Stimulated activated naive B cell treated with anti-CD40 and anti-IgM and Interleukin-4, amounts not matched to agents 10 μg/mL and 1 μg/mL and 100 μg/mL, for 72 hours (primary cell): ENCODE data around the gene SH3BGRL3.
"Not testable (repeated sequence)": the region's sequence is repeated elsewhere in the genome, so short reads cannot be mapped to it uniquely, and the experiment has no call there.

Experiments used
- ATAC-seq, 2 donors: fragments of 150-1000 bp; cut with Tn5 transposase; replicated peaks; 2 replicates each; pipeline ENCODE4 v1.10.0; 2021; ENCODE audit warnings: moderate library complexity in 1 of 2
- DNase-seq: peaks from one replicate; pipeline ENCODE4 v3.0.0; 2021
- H3K27ac Mint-ChIP-seq: one replicate; pipeline ENCODE4 v1.8.0; 2022; ENCODE audit warnings: mild to moderate bottlenecking, mixed read lengths
- H3K27me3 Mint-ChIP-seq, 2 donors: one replicate each; pipeline ENCODE4 v1.8.0; 2022; ENCODE audit warnings: mixed read lengths in 2 of 2
- H3K36me3 Mint-ChIP-seq, 2 donors: one replicate each; pipeline ENCODE4 v1.8.0; 2022; ENCODE audit warnings: mixed read lengths in 2 of 2, mild to moderate bottlenecking in 1 of 2
- H3K4me1 Mint-ChIP-seq, 2 donors: one replicate each; pipeline ENCODE4 v1.8.0; 2022; ENCODE audit warnings: mixed read lengths in 2 of 2, mild to moderate bottlenecking in 1 of 2
- H3K4me3 Mint-ChIP-seq, 2 donors: one replicate each; pipeline ENCODE4 v1.8.0; 2022; ENCODE audit warnings: mild to moderate bottlenecking in 2 of 2, mixed read lengths in 2 of 2, moderate library complexity in 1 of 2
- H3K9me3 Mint-ChIP-seq, 2 donors: one replicate each; pipeline ENCODE4 v1.8.0; 2022; ENCODE audit warnings: mixed read lengths in 2 of 2, mild to moderate bottlenecking in 1 of 2

SH3BGRL3 gene

GRCh38 chr1:26279456-26280332 lies at the start of gene SH3BGRL3:
Gene SH3BGRL3, plus strand, starts transcription at chr1:26280086. Its CDS starts 70 bp downstream, at chr1:26280156.
- Mint-ChIP-seq H3K36me3 (peaks cover 37 to 74% of the 10 kb centered on the region in 2 donors), H3K4me3 (peak within 1 kb of the TSS; percentile 89 to 91), H3K9me3 (no peaks in the 10 kb centered on the region), H3K4me1 (peaks cover 72 to 86% of the 10 kb centered on the region in 2 donors), H3K27me3 (no peaks in the 10 kb centered on the region), H3K27ac (peak within 1 kb of the TSS; percentile 96)
- DNase-seq (peak; percentile 76), ATAC-seq (peak; percentile 62 to 72)

- not testable (repeated sequence) for H3K36me3 Mint-ChIP-seq, H3K9me3 Mint-ChIP-seq, ATAC-seq, H3K4me3 Mint-ChIP-seq, H3K27ac Mint-ChIP-seq, DNase-seq
- Mint-ChIP-seq H3K27me3 (peaks cover 15% of the 10 kb centered on the region in 2 donors), H3K4me1 (peaks cover 17 to 25% of the 10 kb centered on the region in 2 donors)
Observed at GRCh38 chr1:26230682-26231081, 49.2 kb upstream of the SH3BGRL3 start.

DNA sequence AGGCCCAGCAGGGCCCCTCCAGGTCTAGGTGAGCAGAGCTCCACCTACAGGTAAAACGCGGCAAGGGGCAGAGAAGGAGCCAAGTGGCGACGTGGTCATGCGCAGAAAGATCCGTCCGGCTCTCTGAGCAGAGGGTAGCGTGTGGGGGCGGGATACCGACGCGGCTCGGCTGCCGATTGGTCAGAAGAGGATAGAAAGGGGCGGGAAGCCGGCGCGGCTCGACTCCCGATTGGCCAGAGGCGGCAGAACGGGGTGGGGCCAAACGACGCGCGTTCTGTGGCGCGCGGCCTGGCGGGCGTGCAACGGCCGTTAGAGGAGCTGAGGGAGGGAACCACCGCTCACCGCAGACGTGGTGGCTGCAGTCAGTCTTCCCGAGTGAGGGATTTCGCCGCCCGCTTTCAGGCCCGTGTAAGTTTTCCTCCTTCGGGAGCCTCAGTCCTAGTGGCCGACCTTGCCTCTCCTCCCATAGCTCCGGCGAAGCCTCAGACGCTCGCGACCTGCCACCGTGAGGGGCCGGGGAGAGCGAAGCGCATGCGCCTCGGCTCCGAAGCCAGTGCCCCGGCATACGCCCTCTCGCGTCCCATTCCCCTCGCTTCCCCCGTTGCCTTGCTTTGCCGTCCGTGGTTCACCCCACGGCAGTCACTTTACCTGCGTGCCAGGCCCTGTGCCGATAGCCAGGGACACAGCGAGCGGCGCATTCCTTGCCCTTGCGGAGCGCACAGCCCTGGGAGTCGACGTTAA lies 45.8 kb upstream of the SH3BGRL3 start, which contains the start of gene CEP85:
TSS of gene CEP85 (plus strand) at position 298 of the 741 bp plus-strand sequence. CDS start 5,584 bp downstream, outside the sequence.
- Mint-ChIP-seq H3K27ac (peak within 1 kb of the TSS; percentile 97), H3K36me3 (peaks cover 8 to 11% of the 10 kb centered on the region in 2 donors)
- DNase-seq, result peak; percentile 98

DNA sequence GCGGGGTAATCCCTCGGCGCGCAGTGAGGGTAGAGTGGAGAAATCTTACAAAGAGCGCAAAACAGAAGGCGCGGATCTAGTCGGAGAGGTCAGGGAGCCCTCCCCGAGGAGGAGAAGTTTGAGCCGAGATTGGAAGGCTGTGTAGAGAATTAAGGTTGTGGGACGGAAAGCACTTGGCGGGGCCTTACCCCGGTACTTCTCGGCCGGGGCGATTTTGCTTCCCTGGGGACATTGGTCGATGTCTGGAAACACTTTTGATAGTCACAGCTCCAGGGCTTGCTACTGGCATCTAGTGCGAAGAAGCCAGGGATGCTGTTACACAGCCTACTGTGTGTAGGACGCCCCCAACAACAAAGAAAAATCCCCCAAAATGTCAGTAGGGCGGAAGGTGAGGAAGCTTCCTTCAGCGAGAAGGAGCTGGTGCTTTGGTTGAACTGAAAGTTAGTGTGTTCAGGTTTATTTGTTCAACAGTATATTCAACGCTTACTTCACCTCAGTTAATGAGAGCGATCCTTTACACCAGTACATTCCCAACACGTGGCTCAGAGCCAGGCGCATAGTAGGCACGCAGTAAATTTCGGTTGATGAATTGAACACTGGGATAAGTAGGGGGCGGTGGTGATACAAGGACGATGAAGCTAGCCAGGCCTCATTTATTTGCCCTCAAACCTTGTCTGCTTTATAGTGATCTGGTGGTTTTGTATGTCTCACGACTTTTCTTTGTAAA lies 45.1 kb upstream of the SH3BGRL3 start:
- H3K27me3 Mint-ChIP-seq, result no peaks in the 10 kb centered on the region
- H3K9me3 Mint-ChIP-seq, result no peaks in the 10 kb centered on the region
- H3K36me3 Mint-ChIP-seq, result peaks cover 8 to 11% of the 10 kb centered on the region in 2 donors
- peaks cover 19 to 38% of the 10 kb centered on the region in 2 donors for H3K4me1 Mint-ChIP-seq
- ATAC-seq (no peak), DNase-seq (no peak)
- H3K27ac Mint-ChIP-seq, result peak overlapping the region; percentile 97
- peak overlapping the region; percentile 91 to 99 for H3K4me3 Mint-ChIP-seq

More for the DNA sequence above, 45.8 kb upstream of the SH3BGRL3 start, which contains the start of gene CEP85:
- peak; percentile 94 to 95 for ATAC-seq
- H3K4me3 Mint-ChIP-seq, result peak within 1 kb of the TSS; percentile 91 to 99
- H3K9me3 Mint-ChIP-seq, result no peaks in the 10 kb centered on the region
- H3K4me1 Mint-ChIP-seq, result peaks cover 19 to 38% of the 10 kb centered on the region in 2 donors
- no peaks in the 10 kb centered on the region for H3K27me3 Mint-ChIP-seq

DNA sequence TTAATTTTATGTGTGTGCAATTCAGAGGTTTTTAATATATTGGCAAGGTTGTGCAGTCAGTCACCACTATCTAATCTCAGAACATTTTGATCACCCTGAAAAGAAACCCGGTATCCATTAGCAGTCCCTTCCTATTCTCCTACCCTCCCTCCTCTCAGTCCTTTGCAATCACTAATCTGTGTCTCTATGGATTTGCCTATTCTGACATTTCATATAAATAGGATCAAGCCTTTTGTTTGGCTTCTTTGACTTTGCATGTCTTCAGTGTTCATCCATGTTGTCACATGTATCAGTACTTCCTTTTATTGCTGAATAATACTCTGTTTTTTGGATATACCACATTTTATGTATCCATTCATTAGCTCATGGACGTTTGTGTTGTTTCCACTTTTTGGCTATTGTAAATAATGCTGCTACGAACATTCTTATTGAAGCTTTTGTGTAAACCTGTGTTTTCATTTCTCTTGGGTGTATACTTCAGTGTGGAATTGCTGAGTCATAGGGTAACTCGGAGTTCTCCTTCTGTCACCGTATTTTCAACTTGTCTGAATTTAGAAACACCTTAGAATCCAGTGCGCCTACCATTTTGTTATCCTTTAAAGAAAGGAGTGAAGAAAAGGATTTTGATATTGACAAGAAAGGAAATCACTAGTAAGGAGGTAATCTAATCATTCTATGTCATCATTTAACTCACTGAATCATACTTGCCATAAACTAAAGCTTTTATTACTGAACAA lies 42.5 kb upstream of the SH3BGRL3 start:
- no peaks in the 10 kb centered on the region for H3K9me3 Mint-ChIP-seq
- H3K27ac Mint-ChIP-seq, result no peak overlapping the region
- H3K36me3 Mint-ChIP-seq, result peaks cover 9 to 11% of the 10 kb centered on the region in 2 donors
- ATAC-seq (no peak), DNase-seq (no peak)
- H3K4me1 Mint-ChIP-seq, result peaks cover 19 to 38% of the 10 kb centered on the region in 2 donors
- no peaks in the 10 kb centered on the region for H3K27me3 Mint-ChIP-seq
- H3K4me3 Mint-ChIP-seq, result no peak overlapping the region

- no peak for ATAC-seq
- peaks cover 21 to 24% of the 10 kb centered on the region in 2 donors for H3K36me3 Mint-ChIP-seq
- H3K9me3 Mint-ChIP-seq, result no peaks in the 10 kb centered on the region
- peaks cover 12 to 29% of the 10 kb centered on the region in 2 donors for H3K4me1 Mint-ChIP-seq
- no peak overlapping the region for H3K4me3 Mint-ChIP-seq
- no peaks in the 10 kb centered on the region for H3K27me3 Mint-ChIP-seq
- no peak overlapping the region for H3K27ac Mint-ChIP-seq
- DNase-seq, result no peak
Observed at GRCh38 chr1:26239936-26240335, 40.0 kb upstream of the SH3BGRL3 start.

GRCh38 chr1:26252718-26253117 lies 27.2 kb upstream of the SH3BGRL3 start:
- H3K4me1 Mint-ChIP-seq, result peaks cover 0 to 1% of the 10 kb centered on the region in 2 donors
- H3K27ac Mint-ChIP-seq, result no peak overlapping the region
- no peaks in the 10 kb centered on the region for H3K9me3 Mint-ChIP-seq
- no peak overlapping the region for H3K4me3 Mint-ChIP-seq
- ATAC-seq (no peak), DNase-seq (no peak)
- peaks cover 25 to 51% of the 10 kb centered on the region in 2 donors for H3K36me3 Mint-ChIP-seq
- H3K27me3 Mint-ChIP-seq, result no peaks in the 10 kb centered on the region

- H3K9me3 Mint-ChIP-seq, result no peaks in the 10 kb centered on the region
- H3K36me3 Mint-ChIP-seq, result peaks cover 39 to 60% of the 10 kb centered on the region in 2 donors
- H3K4me3 Mint-ChIP-seq, result no peak overlapping the region
- no peak for ATAC-seq
- H3K27ac Mint-ChIP-seq, result no peak overlapping the region
- no peak for DNase-seq
- peaks cover 16% of the 10 kb centered on the region in 2 donors for H3K4me1 Mint-ChIP-seq
- no peaks in the 10 kb centered on the region for H3K27me3 Mint-ChIP-seq
Observed at GRCh38 chr1:26254404-26254803, 25.5 kb upstream of the SH3BGRL3 start.

DNA sequence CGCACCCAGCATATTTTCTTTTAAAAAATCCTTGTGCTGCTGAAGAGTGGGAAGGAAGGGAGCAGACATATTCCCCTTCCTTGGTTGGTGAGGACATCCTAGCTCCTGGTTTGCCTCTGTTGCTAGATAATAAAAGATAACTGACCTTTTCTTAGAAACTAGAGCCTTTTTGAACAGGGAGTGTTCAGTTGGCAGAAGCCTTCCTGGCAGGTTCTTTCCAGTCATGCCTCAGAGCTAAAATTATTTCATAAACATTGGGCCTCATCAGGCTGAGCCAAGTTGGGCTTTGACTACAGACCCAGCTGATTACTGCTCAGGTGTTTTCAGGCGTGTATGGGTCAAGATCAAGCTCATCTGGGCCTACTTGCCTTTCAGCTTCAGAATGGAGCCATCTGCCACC lies 22.7 kb upstream of the SH3BGRL3 start:
- Mint-ChIP-seq H3K36me3 (peaks cover 37 to 70% of the 10 kb centered on the region in 2 donors), H3K27ac (peak overlapping the region; percentile 14), H3K4me1 (peaks cover 20 to 23% of the 10 kb centered on the region in 2 donors), H3K4me3 (no peak overlapping the region), H3K27me3 (no peaks in the 10 kb centered on the region), H3K9me3 (no peaks in the 10 kb centered on the region)
- ATAC-seq (no peak), DNase-seq (no peak)

DNA sequence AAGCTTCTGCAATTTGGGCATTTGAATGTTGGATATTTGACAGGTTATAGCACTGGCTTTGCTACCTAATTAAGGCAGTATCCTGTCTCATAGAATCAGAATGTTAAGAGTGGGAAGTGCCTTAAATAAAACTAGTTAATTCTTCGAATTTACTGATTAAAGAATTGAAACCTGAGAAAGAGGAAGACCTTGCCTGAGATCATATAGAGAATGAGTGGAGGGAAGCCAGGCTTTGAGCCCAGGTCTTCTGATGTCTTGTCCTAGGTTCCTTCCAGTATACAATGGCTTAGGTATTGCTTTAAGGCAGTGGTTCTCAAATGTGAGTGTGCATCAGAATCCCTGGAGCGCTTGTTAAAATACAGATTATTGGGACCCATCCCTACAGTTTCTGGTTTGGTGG lies 20.9 kb upstream of the SH3BGRL3 start:
- Mint-ChIP-seq H3K36me3 (peaks cover 43 to 76% of the 10 kb centered on the region in 2 donors), H3K9me3 (no peaks in the 10 kb centered on the region), H3K4me1 (peaks cover 20 to 23% of the 10 kb centered on the region in 2 donors), H3K27ac (peak overlapping the region; percentile 33), H3K4me3 (no peak overlapping the region), H3K27me3 (no peaks in the 10 kb centered on the region)
- DNase-seq (no peak), ATAC-seq (peak; percentile 55 to 72)

DNA sequence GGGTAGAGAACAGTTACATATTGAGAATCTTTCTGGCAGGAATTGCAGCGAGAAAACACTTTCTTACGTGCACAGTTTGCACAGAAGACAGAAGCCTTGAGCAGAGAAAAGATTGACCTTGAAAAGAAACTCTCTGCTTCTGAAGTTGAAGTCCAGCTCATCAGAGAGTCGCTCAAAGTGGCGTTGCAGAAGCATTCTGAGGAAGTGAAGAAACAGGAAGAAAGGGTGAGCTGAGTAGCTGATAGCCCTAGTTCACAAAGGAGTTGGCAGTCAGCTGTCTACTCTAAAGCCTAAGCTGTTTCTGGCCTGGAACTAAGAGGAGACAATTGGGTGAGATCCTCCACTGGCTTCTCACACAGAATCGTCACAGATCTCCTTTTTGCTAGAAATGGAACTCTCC lies 20.3 kb upstream of the SH3BGRL3 start:
- DNase-seq, result no peak
- peak; percentile 55 to 74 for ATAC-seq
- Mint-ChIP-seq H3K4me3 (no peak overlapping the region), H3K27me3 (no peaks in the 10 kb centered on the region), H3K36me3 (peaks cover 45 to 77% of the 10 kb centered on the region in 2 donors), H3K4me1 (peaks cover 20 to 23% of the 10 kb centered on the region in 2 donors), H3K27ac (peak overlapping the region; percentile 33), H3K9me3 (no peaks in the 10 kb centered on the region)

GRCh38 chr1:26263212-26263611 lies 16.7 kb upstream of the SH3BGRL3 start:
- no peak for ATAC-seq
- H3K27ac Mint-ChIP-seq, result no peak overlapping the region
- H3K9me3 Mint-ChIP-seq, result peaks cover 0 to 1% of the 10 kb centered on the region in 2 donors
- peaks cover 18 to 28% of the 10 kb centered on the region in 2 donors for H3K4me1 Mint-ChIP-seq
- H3K27me3 Mint-ChIP-seq, result no peaks in the 10 kb centered on the region
- H3K4me3 Mint-ChIP-seq, result no peak overlapping the region
- no peak for DNase-seq
- H3K36me3 Mint-ChIP-seq, result peaks cover 43 to 74% of the 10 kb centered on the region in 2 donors

GRCh38 chr1:26265405-26265804 lies 14.5 kb upstream of the SH3BGRL3 start:
- Mint-ChIP-seq H3K4me1 (peaks cover 6 to 9% of the 10 kb centered on the region in 2 donors), H3K4me3 (no peak overlapping the region), H3K36me3 (peaks cover 48 to 76% of the 10 kb centered on the region in 2 donors), H3K27me3 (no peaks in the 10 kb centered on the region), H3K9me3 (peaks cover 7 to 11% of the 10 kb centered on the region in 2 donors), H3K27ac (no peak overlapping the region)
- peak; percentile 41 to 51 for ATAC-seq
- no peak for DNase-seq
